Measurements from ENCODE around the gene SSBP4.

GRCh38 chr19:18441804-18442788, 22.9 kb downstream of the SSBP4 start:
- TF ChIP-seq POLR2AphosphoS5 (IDR thresholded peaks at IDR 0.05; ENCODE audit: low read depth, low read length) (no peak), SIN3A (IDR thresholded peaks at IDR 0.05; ENCODE audit: borderline replicate concordance, insufficient read depth, low read length) (no peak), TAF1 (IDR thresholded peaks at IDR 0.05; ENCODE audit: borderline replicate concordance, insufficient read depth, low read length) (no peak)

Data from PFSK-1 (cell line).